Right renal pelvis (tissue), 4 donors: ENCODE data around the gene ZNF207. TPM values are rescaled to one million over a fixed set of nuclear protein-coding genes. Genes with fewer than 3 reads are reported as not detected.
A peak's percentile ranks its signal among the peaks of the same experiment; 100 is the strongest.
"Not testable (repeated sequence)": the region's sequence is repeated elsewhere in the genome, so short reads cannot be mapped to it uniquely, and the experiment has no call there.

Experiments used
- DNase-seq, 4 donors: peaks; one replicate each; pipeline ENCODE4 v3.0.0-alpha.2; 2013; ENCODE audit warnings: low read depth in 4 of 4, low spot score in 3 of 4, missing footprints in 1 of 4
- polyA plus RNA-seq, 4 donors: library from polyadenylated mRNA; unstranded; fragments of 120-200 nt; gene quantifications; one replicate each; pipeline ENCODE4 v1.2.1, GENCODE V29; 2013; ENCODE audit not compliant: insufficient read length in 4 of 4

Gene ZNF207
- polyA plus RNA-seq: 100 to 1,000 TPM; 189 to 228 (median 224) TPM

DNA sequence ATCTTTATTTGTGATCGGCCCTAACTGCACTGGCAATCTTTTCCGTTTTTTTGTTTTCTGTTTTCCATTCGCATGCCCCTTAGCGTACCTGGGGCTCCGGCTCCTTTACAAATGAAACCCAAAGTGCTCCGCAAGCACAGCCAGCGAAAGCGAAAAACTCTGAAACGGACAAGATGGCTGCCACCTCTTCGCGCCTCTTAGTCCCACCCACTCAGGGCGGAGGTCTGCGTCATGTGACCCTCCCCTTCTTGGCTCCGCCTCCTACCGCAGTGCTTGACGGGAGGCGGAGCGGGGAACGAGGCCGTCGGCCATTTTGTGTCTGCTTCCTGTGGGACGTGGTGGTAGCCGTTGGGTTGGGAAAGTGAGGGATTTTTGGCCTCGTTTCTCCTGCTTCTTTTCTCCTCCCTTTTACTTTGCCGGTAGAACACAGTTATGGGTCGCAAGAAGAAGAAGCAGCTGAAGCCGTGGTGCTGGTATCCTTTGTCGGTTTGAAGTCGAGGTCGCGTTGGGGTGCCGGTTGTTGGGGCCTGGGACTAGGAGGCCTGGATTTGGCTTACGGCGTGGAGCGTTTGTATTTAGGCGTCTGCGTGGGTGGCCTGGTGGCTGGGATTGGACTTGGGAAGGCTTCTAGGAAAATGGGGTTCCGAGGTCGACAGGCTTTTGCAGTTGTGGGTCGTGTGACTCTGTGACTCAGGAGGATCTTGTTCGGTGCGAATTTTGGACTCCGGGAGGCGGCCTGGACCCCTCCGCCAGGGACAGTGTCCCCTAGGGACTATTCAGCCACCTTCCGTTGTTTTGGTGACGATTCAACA, at the start of gene ZNF207:
Gene ZNF207, plus strand, starts transcription at position 304 of the 812 bp plus-strand sequence. Its CDS starts 129 bp downstream, at position 433.
- DNase-seq: peak; percentile 94 to 95 (median 95)

DNA sequence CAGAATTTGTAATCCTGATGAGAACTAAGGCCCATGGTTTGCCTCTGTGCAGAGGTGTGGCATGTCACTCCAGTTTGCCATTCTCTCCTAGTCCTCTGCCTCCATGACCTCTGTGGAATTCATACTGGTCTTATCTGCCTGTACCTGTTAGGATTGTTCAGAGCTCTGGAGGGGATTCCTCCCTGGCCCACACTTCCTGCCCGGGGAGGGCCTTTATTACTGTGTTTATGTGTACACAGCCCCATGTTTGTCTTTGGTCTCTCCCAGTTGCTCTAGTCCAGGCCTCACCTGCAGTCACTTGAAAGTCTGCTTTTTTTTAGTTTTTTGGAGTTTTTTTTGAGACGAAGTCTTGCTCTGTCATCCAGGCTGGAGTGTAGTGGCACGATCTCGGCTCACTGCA, 47.9 kb upstream of the ZNF207 start:
- no peak for DNase-seq

DNA sequence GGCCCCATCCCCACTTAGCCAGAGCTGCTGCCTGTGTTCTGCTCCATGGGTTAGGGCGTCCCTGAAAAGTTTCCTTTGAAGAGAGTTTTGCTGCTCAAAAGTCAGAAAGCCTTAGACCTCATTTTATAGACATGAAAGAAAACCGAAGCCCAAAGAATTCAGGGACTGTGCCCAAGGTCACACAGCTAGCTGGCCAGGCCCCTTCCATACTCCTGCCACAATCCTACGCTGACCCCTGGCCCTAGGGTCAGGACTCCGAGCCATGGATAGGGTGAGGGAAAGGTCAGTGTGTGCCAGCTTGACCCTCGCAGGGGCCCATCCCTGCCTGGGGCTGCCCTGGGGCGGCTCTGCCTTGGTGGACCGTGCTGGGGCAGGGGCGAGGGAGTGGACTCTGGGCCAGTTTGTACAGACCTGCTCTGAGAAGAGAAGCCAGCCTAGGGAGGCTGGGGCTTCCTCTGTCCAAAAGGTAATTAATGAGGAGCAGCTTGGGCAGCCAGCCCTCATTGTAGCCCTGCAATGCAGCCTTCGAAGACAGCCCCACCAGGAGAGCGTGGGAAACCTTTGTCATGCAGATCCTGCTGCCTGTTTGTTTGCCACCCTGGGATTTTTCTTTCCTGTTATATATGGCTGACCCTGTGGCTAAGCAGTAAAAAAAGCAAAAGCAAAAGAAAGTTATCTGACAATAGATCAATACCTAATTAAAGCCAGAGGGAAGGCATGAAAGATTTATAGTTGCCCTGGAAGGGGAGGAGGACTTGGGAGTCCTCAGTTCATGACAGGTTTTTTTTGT, 46.9 kb upstream of the ZNF207 start:
- DNase-seq: no peak

DNA sequence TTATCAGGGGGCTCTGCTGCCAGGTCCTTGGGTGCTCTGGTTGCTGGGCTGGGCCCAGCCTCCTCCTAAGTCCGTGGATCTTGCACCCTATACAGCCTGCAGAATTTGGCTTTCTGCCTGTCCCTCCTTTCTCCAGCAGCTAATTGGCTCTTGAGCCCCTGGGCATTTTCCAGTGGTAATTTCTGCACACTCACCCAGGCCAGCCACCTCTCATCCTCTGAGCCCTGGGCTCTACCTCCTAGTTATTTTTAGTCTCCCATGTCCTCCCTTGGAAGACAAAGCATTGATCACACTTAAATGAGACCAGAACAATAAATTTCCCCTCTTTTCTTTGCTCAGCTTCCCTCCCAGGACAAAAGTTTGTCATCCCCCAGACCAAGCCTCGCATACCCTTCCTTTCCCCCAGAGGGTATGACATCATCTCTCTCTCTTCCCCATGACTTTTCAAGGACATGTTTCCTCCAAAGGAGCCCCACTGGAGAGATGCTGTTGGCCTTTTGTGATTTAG, 46.1 kb upstream of the ZNF207 start:
- no peak for DNase-seq

DNA sequence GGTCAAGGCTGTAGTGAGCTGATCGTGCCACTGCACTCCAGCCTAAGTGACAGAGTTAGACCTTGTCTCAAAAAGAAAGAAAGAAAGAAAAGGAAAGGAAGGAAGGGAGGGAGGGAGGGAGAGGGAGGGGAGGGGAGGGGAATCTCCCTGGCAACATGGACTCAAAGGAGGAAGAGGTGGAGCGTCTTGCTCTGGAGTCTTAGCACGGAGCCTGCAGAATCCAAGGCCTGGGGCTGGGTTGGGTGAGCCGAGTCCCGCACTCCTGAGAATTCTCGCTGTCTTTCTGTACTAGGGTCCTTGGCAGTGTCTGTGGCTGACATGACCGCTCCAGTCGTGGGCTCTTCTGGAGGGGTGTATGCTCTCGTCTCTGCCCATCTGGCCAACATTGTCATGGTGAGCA, 44.9 kb upstream of the ZNF207 start:
- DNase-seq: no peak

DNA sequence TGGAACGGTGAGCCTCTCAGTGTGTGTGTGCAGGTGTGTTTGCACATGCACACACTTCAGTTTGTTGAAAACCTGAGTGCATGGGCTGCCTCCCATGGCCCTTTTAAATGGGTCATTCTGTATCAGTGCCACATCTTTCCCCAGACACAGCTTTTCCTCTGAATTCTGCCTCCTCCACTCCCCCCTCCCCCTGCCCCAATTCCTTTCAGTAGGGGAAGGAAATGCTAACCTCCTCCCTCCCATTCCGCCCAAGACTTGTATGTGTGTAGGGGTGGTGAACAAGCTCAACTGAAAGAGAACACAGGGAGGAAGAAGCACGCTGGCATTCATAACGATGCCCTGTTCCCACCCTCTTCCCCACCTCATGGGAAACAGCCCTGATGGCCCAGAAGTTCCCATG, 42.3 kb upstream of the ZNF207 start:
- DNase-seq: no peak

DNA sequence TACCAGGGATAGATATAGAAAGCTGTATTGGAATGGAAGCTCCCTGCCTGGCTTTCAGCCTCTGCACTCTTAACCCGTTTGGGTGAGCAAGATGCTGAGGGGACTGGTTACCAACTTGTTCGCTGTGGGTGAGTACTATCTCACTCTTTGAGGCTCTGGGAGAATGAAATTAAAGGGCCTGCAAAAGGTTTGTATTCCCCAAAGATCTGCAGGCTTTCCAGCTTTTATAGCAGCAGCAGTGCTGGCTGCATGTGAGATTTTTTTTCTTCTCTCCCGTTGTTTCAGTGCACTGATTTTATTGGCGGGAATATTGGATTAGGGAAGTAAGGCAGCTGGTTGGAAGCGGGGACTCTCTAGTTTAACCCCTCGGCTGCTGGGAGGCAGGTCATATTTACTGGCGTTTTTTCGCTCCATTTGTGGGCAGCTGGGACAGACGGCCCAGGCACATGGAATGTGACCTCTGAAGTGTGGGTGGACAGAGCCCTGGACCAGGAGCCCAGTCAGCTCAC, 38.9 kb upstream of the ZNF207 start:
- no peak for DNase-seq

DNA sequence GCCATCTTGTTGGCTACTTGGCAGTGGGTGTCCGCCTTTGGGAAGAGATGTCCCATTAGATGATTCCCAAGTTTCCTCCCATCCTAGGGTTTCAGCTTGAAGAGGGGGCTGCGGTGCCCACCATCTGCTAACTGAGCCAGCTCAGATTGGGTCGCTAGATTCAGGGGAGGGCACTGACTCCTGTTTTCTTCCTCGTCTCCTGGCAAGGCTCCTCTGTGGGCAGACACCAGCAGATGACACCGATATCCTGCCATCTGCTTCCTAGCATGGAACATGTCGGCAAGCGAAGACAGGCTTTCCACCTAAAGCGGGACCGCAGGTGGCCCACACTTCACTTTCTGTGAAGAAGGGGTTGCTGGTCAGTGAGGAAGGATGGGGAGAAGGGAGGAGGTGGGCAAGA, 35.3 kb upstream of the ZNF207 start:
- no peak for DNase-seq

DNA sequence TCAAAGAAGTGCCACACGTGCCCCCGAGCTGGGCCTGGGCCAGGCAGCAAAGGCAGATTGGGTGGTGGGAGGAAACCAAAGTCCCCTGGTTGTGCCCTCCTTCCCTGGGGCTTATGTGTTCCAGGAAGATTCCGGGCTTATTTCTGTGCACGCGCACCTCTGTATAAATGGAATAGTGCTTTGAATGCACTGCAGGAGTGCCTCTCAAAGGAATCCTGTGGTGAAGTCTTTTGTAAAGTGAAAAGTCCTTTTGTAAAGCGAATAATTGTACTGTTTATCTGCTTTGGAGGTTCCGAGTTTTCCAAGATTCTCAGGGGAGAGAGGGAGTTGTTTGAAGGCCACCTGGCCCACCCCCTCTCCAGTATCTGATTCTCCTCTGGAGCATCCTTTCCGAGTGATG, 34.8 kb upstream of the ZNF207 start:
- DNase-seq: no peak

DNA sequence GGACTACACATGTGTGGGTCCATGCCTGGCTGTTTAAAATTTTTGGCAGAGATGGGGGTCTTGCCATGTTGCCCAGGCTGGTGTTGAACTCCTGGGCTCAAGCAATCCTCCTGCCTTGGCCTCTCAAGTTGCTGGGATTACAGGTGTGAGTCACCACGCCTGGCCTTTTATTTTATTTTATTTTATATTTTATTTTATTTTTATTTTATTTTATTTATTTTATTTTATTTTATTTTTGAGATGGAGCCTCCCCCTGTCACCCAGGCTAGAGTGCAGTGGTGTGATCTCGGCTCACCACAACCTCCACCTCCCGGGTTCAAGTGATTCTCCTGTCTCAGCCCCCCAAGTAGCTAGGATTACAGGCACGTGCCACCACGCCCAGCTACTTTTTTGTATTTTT, 33.3 kb upstream of the ZNF207 start:
- DNase-seq: not testable (repeated sequence)

DNA sequence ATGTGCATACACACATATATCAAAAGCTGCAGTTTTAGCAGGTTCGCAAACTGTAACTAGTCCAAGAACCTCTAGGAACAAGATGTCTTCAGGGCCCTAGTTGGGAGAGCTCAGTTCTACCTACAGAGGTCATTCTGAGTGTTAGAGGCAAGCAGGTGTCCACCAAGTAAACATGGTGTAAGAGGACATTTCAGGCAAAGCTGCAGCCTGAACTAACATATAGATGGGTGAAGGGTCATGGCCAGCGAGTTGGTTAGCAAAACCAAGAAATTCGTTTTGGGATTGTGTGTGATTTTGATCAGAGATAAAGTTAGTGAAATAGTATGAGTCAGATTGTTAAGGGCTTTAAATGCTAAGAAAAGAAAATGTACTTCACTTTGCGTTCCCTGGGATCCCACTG, 32.6 kb upstream of the ZNF207 start:
- DNase-seq: no peak

DNA sequence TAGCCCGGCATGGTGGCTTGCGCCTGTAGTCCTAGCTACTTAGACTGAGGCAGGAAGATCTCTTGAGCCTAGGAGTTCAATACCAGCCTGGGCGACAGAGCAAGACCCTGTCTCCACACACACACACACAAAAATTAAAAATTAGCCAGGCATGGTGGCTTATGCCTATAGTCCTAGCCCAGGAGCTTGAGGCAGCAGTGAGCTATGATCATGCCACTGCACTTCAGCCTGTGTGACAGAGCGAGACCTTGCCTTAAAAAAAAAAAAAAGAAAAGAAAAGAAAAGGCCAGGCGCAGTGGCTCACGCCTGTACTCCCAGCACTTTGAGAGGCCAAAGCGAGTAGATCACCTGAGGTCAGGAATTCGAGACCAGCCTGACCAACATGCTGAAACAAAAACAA, 31.9 kb upstream of the ZNF207 start:
- DNase-seq: no peak

DNA sequence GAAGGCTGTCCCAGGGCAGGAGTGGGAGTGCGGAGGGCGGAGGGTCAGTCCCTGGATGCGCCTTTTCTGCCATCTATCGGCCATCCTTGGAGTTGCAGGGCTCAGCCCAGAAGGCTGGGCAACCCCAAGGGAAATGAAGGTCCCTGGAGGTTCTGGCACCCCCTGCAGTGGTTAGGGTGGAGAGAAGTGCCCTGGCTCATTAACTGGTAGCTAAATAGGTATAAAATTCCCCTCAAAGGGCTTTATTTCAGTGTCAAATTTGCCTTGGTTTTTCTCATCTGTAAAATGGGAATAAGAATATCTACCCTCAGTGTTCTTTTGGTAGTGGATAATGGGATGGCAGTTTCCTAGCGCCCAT, 30.4 kb upstream of the ZNF207 start:
- DNase-seq: peak in 1 of 4 donors; percentile 49

DNA sequence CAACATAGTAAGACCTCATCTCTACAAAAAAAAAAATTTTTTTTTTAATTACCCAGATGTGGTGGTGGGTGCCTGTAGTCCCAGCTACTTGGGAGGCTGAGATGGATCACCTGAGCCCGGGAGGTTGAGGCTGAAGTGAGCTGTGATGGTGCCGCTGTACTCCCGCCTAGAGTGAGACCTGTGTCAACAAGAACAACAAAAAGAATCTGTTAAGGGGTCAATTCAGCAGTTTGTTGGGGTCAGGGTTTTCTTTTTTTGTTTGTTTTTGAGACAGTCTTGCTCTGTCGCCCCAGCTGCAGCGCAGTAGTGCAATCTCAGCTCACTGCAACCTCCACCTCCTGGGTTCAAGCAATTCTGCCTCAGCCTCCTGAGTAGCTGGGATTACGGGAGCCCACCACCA, 29.9 kb upstream of the ZNF207 start:
- not testable (repeated sequence) for DNase-seq

DNA sequence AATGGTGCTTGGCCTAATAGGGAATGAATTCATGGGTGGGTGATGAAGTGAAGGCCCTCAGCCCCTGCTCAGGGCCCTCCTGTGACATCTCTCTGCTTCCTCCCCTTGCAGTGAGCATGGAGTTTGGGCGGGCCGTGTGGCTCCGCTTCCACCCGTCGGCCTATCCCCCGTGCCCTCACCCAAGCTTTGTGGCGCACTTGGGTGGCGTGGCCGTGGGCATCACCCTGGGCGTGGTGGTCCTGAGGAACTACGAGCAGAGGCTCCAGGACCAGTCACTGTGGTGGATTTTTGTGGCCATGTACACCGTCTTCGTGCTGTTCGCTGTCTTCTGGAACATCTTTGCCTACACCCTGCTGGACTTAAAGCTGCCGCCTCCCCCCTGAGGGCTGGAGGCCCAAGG, 29.1 kb upstream of the ZNF207 start:
- no peak for DNase-seq

DNA sequence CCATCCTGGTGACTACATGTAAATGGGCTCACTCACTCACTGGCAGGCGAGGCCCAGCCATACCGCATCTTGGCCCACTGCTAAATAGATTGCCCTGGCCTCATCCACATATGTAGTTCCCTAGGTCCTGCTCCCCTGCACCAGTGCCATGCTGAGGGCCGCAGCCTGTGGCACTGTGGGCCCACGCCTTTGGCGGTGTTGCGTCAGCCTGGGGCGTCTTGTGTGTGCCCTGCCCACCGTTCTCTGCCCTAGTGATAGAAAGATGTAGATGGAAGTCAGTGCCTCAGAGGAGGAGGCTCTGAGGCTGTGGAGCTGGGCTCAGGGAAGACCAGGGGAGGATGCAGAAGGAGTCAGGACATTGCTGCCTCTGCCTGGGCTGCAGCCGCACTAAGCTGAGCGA, 26.9 kb upstream of the ZNF207 start:
- DNase-seq: no peak

DNA sequence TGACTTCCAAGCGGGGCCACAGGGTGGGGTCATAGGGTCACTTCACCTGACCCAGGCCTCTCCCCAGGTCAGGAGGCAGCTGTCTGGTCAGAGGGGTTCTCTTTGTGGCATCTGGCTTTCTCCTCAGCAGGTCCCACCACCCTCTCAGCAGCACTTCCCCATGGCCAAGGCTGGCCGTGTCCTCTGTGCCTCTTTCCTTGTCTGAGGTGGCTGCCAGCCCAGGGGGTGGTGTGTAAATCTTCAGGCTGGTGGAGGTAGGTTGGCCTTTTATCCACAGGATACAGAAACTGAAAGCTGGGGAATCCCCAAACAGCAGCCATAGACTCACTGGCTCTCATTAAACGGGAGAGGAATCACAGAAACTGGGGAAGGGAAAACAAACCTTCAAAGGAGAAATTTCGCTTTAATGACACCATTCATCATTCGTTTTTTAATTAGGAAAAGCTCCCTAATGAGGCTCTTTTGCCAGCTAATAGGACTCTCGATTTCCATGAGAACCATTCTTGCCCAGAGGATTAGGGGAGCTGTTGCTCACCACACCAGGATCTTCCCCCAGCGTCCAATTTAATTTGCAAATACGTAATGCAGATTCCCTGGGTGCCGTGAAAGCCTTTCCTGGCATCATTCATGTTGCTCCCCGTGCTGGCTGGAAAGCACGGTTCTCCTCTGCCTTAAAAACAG, 26.0 kb upstream of the ZNF207 start:
- DNase-seq: no peak

DNA sequence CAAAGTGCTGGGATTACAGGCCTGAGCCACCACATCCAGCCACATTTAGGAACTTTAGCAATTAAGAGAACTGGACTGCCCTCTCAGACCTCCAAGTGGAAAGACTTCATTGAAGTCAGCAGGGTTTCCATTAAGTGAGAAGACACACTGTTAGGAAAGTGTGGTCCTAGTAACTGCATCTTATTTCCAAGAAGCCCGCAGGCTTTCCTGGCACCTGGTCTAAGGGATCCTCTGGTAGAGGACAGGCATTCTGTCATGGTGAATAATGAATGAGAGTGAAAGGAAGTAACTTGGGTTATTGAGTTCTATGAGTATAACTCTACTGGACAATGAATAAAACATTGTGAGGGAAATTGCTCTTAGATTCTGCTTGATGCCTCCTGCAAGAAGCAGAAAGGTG, 22.0 kb upstream of the ZNF207 start:
- no peak for DNase-seq

DNA sequence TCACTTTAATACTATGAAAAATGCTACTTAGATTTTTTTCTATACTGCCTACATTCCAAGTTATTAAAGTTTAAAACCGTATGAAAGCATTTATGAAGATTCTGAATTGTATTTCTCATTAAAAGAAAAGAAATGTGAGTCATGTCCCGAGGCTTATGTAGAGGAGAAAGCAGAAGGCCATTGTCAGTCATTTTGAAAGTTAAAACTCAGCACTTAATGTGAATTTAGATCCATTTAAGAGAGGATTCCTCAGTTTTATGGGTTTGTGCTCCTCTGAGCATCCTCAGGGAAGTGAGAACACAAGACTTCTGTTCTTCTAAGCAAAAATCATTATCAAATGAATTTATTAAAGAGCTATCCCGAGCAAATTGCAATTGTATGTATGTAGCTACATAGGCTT, 19.8 kb upstream of the ZNF207 start:
- no peak for DNase-seq

DNA sequence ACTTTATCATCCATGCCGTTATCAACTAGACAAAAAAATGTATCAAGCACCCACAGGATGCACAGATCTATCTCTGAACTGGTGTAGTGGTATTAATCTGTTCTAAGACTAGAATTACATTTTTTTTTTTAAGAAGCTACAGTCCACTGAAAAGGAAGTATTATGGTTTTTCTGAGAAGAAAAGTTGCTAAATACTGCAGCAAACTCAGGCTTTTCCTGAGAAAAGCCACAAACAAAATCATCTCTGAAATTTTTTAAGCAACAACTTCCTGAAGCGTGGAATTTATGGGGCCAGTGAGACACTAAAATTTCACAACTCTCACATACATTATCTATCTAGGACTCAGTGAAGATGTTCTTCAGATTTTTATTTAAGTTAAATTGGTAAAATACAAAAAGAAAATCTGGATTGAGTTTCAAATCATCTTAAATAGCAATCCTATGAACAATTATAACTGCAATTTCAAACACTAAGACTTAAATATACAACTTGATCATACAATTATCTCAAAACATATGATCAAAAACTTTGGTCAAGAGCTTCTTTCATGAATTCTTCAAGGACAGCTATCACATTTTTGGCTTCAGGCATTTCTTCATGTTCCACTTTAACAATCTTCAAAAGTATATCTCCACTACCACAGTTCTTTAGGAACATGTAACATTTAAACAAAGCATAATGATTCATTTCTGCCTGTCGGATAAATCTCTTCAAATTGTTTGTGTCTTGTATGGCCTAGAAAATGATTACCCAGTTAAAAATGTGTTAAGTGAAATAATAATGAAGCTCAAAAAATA, 18.5 kb upstream of the ZNF207 start:
- no peak for DNase-seq
